DND-41 (cell line): ENCODE data around the gene ARHGEF2.

Experiments used
- ATAC-seq: fragments of 200-7000 bp; cut with Tn5 transposase; 3 replicates; pipeline ENCODE4 v1.9.1; 2021; ENCODE audit warnings: low read depth; ENCODE audit not compliant: insufficient read depth
- DNase-seq: peaks from one replicate; pipeline ENCODE4 v3.0.0-alpha.2; 2020
- H2AFZ ChIP-seq: 2 replicates; pipeline ENCODE4 v1.6.0; 2012; ENCODE audit warnings: low read depth, low read length
- H3K27ac ChIP-seq: 2 replicates; pipeline ENCODE4 v1.5.1; 2012; ENCODE audit warnings: low read length, inconsistent platforms
- H3K27me3 ChIP-seq: fragments of 200-600 bp; sonication (generic); 2 replicates; pipeline ENCODE4 v1.6.0; 2012; ENCODE audit warnings: low read length, mild to moderate bottlenecking, inconsistent platforms; ENCODE audit not compliant: insufficient read depth, poor library complexity
- H3K36me3 ChIP-seq: 2 replicates; pipeline ENCODE4 v1.5.1; 2012; ENCODE audit warnings: low read length, inconsistent platforms; ENCODE audit not compliant: insufficient read depth
- H3K4me1 ChIP-seq: 2 replicates; pipeline ENCODE4 v1.5.1; 2012; ENCODE audit warnings: mild to moderate bottlenecking, low read length; ENCODE audit not compliant: insufficient read depth
- H3K4me2 ChIP-seq: 2 replicates; pipeline ENCODE4 v1.6.0; 2012; ENCODE audit warnings: mild to moderate bottlenecking, moderate library complexity, low read length, inconsistent platforms; ENCODE audit not compliant: insufficient read depth
- H3K4me3 ChIP-seq, 2 experiments: fragments of 200-600 bp in 1 of 2; shearing (Covaris generic) in 1 of 2; 2 replicates each; pipeline ENCODE4 v1.5.1; 2012 to 2016; ENCODE audit warnings: inconsistent platforms in 2 of 2, low read length in 2 of 2, mild to moderate bottlenecking in 2 of 2, low read depth in 1 of 2, moderate library complexity in 1 of 2
- H3K79me2 ChIP-seq: 2 replicates; pipeline ENCODE4 v1.6.0; 2012; ENCODE audit warnings: low read length, inconsistent platforms; ENCODE audit not compliant: insufficient read depth
- H3K9ac ChIP-seq: 2 replicates; pipeline ENCODE4 v1.6.0; 2012; ENCODE audit warnings: low read depth, mild to moderate bottlenecking, inconsistent platforms, low read length, moderate library complexity
- H3K9me3 ChIP-seq: 2 replicates; pipeline ENCODE4 v1.5.1; 2012; ENCODE audit warnings: low read length, moderate library complexity, mild to moderate bottlenecking, inconsistent platforms; ENCODE audit not compliant: insufficient read depth, severe bottlenecking
- H4K20me1 ChIP-seq: 2 replicates; pipeline ENCODE4 v1.6.0; 2012; ENCODE audit warnings: low read length; ENCODE audit not compliant: insufficient read depth
- EZH2 ChIP-seq: IDR thresholded peaks from 3 replicates; pipeline ENCODE4 v1.6.1; 2012; ENCODE audit warnings: borderline replicate concordance, low read depth, mild to moderate bottlenecking, moderate library complexity, low read length, inconsistent platforms; ENCODE audit not compliant: severe bottlenecking
- TF ChIP-seq, protein P1 (sequence below): IDR thresholded peaks from 2 replicates; pipeline ENCODE4 v1.5.1; 2012; ENCODE audit warnings: borderline replicate concordance, low read length, moderate library complexity, mild to moderate bottlenecking; ENCODE audit not compliant: poor library complexity, severe bottlenecking; ENCODE audit errors: extremely low read depth

ARHGEF2 gene

DNA sequence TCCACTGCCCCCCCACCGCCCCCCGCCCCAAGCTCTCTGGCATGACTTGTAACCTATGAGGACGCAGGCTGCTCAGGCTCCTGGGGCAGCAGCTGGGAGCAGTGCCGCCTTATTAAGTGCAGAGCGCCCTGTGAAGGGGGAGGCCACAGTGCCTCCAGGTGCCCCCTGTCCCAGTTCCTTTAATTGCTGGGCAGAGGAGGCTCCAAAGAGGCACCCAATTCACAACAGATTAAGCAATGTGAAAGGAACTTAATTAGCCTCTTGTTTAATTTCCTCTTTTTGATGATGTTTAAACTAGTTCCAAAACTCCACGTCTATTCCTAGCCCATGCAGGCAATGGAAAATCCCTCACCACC, 33.9 kb downstream of the ARHGEF2 start:
- H2AFZ ChIP-seq = no peak overlapping the region
- no peak overlapping the region for H3K27ac ChIP-seq
- TF ChIP-seq, protein P1, sequence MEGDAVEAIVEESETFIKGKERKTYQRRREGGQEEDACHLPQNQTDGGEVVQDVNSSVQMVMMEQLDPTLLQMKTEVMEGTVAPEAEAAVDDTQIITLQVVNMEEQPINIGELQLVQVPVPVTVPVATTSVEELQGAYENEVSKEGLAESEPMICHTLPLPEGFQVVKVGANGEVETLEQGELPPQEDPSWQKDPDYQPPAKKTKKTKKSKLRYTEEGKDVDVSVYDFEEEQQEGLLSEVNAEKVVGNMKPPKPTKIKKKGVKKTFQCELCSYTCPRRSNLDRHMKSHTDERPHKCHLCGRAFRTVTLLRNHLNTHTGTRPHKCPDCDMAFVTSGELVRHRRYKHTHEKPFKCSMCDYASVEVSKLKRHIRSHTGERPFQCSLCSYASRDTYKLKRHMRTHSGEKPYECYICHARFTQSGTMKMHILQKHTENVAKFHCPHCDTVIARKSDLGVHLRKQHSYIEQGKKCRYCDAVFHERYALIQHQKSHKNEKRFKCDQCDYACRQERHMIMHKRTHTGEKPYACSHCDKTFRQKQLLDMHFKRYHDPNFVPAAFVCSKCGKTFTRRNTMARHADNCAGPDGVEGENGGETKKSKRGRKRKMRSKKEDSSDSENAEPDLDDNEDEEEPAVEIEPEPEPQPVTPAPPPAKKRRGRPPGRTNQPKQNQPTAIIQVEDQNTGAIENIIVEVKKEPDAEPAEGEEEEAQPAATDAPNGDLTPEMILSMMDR = no peak
- TF ChIP-seq EZH2 = no peak
- H3K4me2 ChIP-seq = no peak overlapping the region
- H3K36me3 ChIP-seq = peaks cover 30% of the 10 kb centered on the region
- no peaks in the 10 kb centered on the region for H3K27me3 ChIP-seq
- peaks cover 23% of the 10 kb centered on the region for H3K4me1 ChIP-seq
- DNase-seq (no peak), ATAC-seq (no peak)
- no peak overlapping the region for H3K4me3 ChIP-seq
- H3K9me3 ChIP-seq = no peaks in the 10 kb centered on the region
- H3K79me2 ChIP-seq = no peaks in the 10 kb centered on the region
- H4K20me1 ChIP-seq = peaks cover 4% of the 10 kb centered on the region
- no peak overlapping the region for H3K9ac ChIP-seq

DNA sequence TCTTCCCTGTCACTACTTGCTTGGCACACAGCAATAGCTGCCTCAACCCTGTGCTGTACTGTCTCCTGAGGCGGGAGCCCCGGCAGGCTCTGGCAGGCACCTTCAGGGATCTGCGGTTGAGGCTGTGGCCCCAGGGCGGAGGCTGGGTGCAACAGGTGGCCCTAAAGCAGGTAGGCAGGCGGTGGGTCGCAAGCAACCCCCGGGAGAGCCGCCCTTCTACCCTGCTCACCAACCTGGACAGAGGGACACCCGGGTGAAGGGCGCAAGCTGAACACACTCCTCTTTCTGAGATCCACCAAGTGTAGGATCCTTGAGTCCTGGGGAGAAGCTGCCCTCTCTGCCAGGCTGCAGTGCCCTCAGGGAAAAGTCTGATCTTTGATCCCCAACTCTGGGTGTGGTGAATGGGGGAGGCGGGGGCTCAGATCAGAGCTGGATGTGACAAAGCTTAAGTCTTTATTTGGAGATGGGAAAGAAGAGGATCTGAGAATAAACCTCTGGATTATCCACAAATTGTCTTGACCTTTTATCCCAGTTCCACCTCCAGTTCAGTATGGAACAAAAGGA, 35.7 kb downstream of the ARHGEF2 start:
- DNase-seq = no peak
- Histone ChIP-seq H3K4me1 (peaks cover 23% of the 10 kb centered on the region), H3K9ac (no peak overlapping the region)

DNA sequence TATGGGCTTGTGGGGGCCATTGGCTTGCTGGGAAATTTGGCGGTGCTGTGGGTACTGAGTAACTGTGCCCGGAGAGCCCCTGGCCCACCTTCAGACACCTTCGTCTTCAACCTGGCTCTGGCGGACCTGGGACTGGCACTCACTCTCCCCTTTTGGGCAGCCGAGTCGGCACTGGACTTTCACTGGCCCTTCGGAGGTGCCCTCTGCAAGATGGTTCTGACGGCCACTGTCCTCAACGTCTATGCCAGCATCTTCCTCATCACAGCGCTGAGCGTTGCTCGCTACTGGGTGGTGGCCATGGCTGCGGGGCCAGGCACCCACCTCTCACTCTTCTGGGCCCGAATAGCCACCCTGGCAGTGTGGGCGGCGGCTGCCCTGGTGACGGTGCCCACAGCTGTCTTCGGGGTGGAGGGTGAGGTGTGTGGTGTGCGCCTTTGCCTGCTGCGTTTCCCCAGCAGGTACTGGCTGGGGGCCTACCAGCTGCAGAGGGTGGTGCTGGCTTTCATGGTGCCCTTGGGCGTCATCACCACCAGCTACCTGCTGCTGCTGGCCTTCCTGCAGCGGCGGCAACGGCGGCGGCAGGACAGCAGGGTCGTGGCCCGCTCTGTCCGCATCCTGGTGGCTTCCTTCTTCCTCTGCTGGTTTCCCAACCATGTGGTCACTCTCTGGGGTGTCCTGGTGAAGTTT, 36.4 kb downstream of the ARHGEF2 start:
- ATAC-seq = no peak
- H3K4me3 ChIP-seq = no peak overlapping the region
- no peaks in the 10 kb centered on the region for H3K79me2 ChIP-seq
- peaks cover 12% of the 10 kb centered on the region for H3K36me3 ChIP-seq
- no peaks in the 10 kb centered on the region for H3K27me3 ChIP-seq
- no peak overlapping the region for H2AFZ ChIP-seq
- peaks cover 23% of the 10 kb centered on the region for H3K4me1 ChIP-seq
- no peaks in the 10 kb centered on the region; the same call in 1 of the 2 replicates for H4K20me1 ChIP-seq
- H3K9ac ChIP-seq = no peak overlapping the region
- no peaks in the 10 kb centered on the region for H3K9me3 ChIP-seq
- TF ChIP-seq EZH2 = no peak
- peak overlapping the region; percentile 37; the same call in 1 of the 2 replicates for H3K27ac ChIP-seq
- no peak for DNase-seq
- no peak overlapping the region for H3K4me2 ChIP-seq

More for the DNA sequence above, 35.7 kb downstream of the ARHGEF2 start:
- Histone ChIP-seq H3K27ac (no peak overlapping the region), H3K4me2 (no peak overlapping the region), H3K4me3 (no peak overlapping the region), H3K27me3 (no peaks in the 10 kb centered on the region), H3K79me2 (no peaks in the 10 kb centered on the region), H4K20me1 (peaks cover under 1% of the 10 kb centered on the region), H2AFZ (no peak overlapping the region), H3K36me3 (peaks cover 19% of the 10 kb centered on the region), H3K9me3 (no peaks in the 10 kb centered on the region)
- no peak for ATAC-seq
- TF ChIP-seq EZH2 = no peak
- TF ChIP-seq, protein P1 = no peak
